NCI-H2227 (cell line): ENCODE results near the gene PSMD1.
"Not testable (repeated sequence)": the region's sequence is repeated elsewhere in the genome, so short reads cannot be mapped to it uniquely, and the experiment has no call there.

ENCODE experiments used
- DNase-seq: peaks from one replicate; lab custom pipeline; 2025; ENCODE audit not compliant: unreplicated experiment; lab: John Stamatoyannopoulos, UW

The PSMD1 gene

DNA sequence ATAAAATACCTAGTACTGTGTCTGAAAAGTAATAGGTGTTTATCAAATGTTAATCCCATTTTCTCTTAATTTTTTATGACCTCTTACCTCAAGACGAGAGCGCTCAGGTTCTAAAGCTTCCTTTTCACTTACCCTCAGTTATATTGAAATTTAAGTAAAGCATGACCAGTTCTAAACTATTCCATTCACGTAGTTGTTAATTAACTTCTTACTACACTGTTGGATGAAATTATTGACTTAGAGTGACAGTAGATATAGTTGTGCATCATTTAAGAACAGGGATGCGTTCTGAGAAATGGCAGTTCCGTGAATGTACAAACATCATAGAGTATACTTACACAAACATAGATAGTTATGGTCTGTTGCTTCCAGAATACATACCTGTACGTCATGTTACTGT, 88.2 kb downstream of the PSMD1 start:
- no peak for DNase-seq

DNA sequence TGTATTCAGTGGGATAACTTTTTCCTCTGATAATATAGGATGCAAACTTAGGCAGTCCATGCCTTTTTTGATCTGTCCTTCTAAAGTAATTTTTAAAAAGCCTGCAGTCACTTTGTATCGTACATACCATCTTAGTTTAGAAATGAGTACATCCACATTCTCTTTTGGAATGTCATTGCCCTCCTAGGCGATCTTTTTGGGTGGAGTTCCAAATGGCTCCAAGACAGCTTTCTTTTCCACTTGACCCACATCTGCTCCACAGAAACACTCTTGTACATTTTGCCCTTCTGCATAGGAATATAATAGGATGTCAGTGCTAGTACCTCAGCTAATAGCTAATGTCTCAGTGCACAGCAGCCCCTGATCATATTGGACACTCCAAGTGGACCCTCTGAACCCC, 90.0 kb downstream of the PSMD1 start:
- DNase-seq, result no peak

- no peak for DNase-seq
These were observed 96.3 kb downstream of the PSMD1 start for GRCh38 chr2:231152800-231153557.

GRCh38 chr2:231159306-231159705, 102.6 kb downstream of the PSMD1 start:
- DNase-seq, result no peak

- DNase-seq, result no peak
These were observed 104.0 kb downstream of the PSMD1 start for GRCh38 chr2:231160701-231161100.

DNA sequence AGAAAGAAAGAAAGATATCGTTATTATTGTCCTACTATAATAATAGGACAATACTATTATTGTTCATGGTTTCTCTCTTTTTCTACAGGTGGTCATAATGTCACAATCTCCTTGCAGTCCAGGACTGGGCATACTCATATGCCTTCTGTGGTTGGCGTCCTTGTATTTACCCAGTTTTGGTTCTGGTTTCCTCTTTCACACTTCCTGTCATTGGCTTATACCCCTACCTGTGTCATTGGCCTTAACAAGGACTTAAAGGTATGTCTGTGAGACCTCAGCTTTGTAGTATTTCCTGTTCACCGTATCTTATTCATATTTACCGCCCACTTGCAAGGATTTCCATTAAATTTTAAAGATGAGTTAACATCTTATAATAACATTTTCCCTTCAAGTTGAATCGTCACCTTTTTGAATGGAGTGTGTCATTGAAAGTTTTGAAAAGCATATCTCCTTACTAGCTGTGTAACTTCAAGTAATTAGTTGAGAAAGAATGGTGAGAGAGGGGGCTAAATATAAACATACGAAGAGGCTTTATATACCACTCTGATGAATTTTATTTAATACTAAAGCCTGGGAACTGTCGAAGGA, 104.7 kb downstream of the PSMD1 start:
- no peak for DNase-seq

DNA sequence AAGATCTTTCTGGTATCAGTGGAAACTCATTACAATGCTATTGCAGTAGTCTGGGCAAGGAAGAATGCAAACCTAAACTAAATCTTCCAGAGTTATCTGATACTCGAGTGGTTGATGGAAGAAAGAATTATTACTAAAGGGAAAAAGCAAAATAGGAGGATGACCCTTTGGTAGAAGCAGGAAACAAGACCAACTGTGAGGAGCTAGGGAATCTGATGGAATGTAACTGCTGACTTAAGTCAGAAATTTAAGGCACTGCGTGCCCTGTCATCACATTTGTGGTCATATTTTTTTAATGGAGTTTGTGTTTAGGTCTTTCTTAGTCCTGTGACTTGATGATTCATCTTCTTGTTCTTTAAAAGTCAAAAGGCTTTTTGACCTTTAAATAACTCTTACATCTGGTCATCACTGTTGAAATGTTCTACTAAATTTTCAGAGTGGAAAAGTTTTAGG, 105.2 kb downstream of the PSMD1 start:
- DNase-seq, result no peak

DNA sequence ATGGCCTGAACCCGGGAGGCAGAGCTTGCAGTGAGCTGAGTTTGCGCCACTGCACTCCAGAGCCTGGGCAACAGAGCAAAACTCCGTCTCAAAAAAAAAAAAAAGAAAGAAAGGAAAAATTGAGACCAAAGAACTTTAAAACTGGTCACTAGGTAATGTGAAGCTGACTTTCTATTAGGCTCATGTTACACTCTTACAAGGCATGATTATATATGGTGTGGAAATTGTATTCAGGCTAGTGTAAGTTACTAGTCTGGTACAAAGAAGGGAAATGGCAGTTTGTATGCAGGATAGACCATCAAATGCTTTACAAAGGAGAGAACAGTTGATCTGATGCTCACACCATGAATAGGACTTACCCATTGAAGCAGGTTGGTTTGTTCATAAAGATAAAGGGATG, 106.3 kb downstream of the PSMD1 start:
- DNase-seq, result no peak

- no peak for DNase-seq
These were observed 106.9 kb downstream of the PSMD1 start for GRCh38 chr2:231163414-231164095.

DNA sequence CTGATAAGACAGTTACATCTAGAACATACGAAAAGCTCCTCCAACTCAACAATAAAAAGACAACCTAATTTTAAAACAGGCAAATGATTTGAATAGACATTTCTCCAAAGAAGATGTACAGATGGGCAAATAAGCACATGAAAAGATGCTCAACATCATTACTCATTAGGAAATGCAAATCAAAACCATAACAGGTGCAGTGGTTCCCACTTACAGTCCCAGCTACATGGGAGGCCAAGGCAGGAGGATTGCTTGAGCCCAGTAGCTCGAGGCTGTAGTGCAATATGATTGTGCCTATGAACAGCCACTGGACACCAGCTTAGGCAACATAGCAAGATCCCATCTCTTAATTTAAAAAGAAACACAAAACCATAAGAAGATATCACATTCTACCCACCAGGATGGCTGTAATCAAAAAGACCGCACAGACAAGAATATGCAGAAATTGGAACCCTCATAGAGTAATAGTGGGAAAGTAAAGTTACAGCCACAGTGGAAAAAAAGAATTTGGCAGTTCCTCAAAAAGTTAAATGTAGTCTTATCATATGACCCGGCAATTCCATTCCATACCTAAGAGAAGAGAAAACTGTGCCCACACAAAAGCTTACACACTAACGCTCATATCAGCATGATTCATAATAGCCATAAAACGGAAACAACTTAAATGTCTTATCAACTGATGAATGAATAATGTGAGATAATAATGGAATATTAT, 111.2 kb downstream of the PSMD1 start:
- DNase-seq, result no peak

- no peak for DNase-seq
These were observed 111.9 kb downstream of the PSMD1 start for GRCh38 chr2:231168460-231169139.

- DNase-seq, result no peak
These were observed 112.8 kb downstream of the PSMD1 start for GRCh38 chr2:231169488-231169887.

GRCh38 chr2:231170055-231170454, 113.4 kb downstream of the PSMD1 start:
- no peak for DNase-seq

DNA sequence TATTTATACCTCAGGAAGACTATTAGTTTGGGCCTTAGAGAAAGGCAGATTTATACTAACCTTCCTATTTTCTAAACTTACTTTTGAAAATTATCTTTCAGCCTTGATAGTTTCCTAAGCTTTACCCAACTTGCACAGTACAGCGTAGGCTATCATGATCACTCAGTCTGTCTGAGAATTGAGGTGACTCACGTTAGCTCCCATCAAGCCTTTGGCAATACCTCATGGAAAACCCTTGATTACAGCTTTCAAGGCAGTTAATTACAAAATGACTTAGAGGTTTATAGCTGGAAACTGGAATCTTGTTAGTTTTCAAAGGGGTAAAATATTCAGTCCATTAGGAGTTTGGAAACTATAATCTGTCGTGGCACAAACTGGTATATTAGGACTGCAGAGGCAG, 115.4 kb downstream of the PSMD1 start:
- no peak for DNase-seq

GRCh38 chr2:231174211-231174651, 117.6 kb downstream of the PSMD1 start:
- no peak for DNase-seq

- no peak for DNase-seq
These were observed 119.4 kb downstream of the PSMD1 start for GRCh38 chr2:231176066-231176465.

DNA sequence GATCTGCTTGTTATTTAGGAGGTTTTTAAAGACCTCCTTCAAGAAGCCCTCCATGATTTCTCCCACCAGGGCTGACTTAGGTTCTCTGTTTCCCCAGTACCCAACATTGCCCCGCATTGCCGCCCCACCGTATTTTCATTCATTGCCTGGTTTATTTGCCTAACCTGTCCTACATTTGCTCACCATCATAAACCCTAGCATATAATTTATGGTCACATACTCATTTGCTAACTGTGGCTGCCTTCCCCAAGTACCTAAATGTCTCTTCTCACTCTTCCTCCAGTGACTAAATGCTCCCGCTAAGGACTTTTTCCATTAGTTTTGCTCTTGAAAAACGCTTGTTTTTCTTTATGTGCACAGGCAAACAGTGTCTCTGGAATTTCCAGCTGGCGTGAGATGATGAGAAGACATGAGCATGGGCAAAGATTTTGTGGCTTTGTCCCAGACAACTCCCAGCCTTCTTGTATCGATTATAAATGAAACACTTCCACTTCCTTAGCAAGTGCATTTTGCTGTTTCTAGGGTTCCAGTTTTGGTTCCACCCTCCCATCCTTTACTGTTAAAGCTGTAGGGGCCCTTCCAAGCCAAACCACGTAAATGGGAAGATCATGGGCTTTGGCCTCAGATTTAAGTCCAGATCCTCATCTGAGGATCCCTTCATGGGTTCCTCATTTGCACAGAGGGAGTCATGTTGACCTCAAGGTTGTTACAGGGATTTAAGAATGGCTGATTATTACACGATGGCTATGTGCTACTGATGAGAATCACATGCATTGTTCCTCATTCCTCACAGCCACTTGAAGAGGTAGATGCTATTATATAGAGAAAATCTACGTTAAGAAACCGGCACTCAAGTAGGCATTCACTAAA, 120.7 kb downstream of the PSMD1 start:
- DNase-seq, result no peak

- not testable (repeated sequence) for DNase-seq
These were observed 122.1 kb downstream of the PSMD1 start for GRCh38 chr2:231178805-231179204.

DNA sequence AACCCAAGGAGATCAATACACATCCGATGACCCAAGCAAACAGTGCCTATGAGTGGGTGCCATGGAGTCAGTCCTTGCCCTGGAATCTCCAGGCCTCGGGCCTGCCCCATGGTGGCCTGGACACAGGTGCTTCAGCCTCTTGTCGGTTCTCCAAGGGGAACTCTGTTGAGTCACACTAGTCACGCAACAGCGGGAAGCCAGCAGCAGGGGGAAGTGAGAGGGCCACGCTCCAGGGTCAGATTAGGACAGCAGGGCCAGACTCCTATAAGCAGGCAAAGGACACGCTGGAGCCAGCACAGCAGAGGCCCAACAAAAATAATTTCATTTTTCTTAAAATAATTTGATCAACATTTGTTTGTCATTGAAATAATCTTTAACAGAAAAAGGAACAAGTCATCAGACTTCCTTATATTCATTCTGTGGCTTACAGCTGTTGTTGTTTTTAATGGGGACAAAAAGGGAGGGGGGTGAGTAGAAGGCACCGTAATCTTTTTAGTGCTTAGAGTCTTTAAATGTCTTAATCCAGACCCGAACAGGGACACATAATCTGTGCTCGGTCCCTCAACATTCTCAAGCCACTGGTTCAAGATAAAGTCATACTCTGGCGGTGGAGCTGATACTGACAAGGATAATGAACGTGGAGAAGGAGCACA, 125.3 kb downstream of the PSMD1 start:
- no peak for DNase-seq
